ENCODE measurements around the gene ITGA5. TPM values are rescaled to one million over a fixed set of nuclear protein-coding genes. Genes with fewer than 3 reads are reported as not detected.

Gene ITGA5
- total RNA-seq, 1 donor: 401 TPM

- DNase-seq (ENCODE audit: insufficient read length, low spot score, missing footprints): no peak
- Histone ChIP-seq H3K27ac (ENCODE audit: low read depth, low read length) (no peak overlapping the region), H3K4me1 (ENCODE audit: insufficient read depth, low read length) (peaks cover 78% of the 10 kb centered on the region), H3K36me3 (ENCODE audit: insufficient read depth, low read length) (no peaks in the 10 kb centered on the region), H4K20me1 (ENCODE audit: insufficient read depth, low read length) (no peaks in the 10 kb centered on the region), H3K9me3 (ENCODE audit: low read depth, low read length) (no peaks in the 10 kb centered on the region), H3K27me3 (ENCODE audit: insufficient read depth, low read length) (no peaks in the 10 kb centered on the region), H3K4me3 (ENCODE audit: insufficient read depth, low read length) (no peak overlapping the region), H3K79me2 (ENCODE audit: insufficient read depth, low read length) (peaks cover 7% of the 10 kb centered on the region), H3K4me2 (ENCODE audit: insufficient read depth, low read length) (no peak overlapping the region), H2AFZ (ENCODE audit: low read length) (no peak overlapping the region)
- TF ChIP-seq, protein P1, sequence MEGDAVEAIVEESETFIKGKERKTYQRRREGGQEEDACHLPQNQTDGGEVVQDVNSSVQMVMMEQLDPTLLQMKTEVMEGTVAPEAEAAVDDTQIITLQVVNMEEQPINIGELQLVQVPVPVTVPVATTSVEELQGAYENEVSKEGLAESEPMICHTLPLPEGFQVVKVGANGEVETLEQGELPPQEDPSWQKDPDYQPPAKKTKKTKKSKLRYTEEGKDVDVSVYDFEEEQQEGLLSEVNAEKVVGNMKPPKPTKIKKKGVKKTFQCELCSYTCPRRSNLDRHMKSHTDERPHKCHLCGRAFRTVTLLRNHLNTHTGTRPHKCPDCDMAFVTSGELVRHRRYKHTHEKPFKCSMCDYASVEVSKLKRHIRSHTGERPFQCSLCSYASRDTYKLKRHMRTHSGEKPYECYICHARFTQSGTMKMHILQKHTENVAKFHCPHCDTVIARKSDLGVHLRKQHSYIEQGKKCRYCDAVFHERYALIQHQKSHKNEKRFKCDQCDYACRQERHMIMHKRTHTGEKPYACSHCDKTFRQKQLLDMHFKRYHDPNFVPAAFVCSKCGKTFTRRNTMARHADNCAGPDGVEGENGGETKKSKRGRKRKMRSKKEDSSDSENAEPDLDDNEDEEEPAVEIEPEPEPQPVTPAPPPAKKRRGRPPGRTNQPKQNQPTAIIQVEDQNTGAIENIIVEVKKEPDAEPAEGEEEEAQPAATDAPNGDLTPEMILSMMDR (IDR thresholded peaks at IDR 0.05; ENCODE audit: extremely low read depth, low read depth, low read length): no peak
Measured at GRCh38 chr12:54424224-54424623, 5.2 kb upstream of the ITGA5 start.

GRCh38 chr12:54423816-54424150 is 4.7 kb upstream of the ITGA5 start:
- no peak overlapping the region for H2AFZ ChIP-seq (ENCODE audit: low read length)
- H3K79me2 ChIP-seq (ENCODE audit: insufficient read depth, low read length): peaks cover 11% of the 10 kb centered on the region
- H3K36me3 ChIP-seq (ENCODE audit: insufficient read depth, low read length): no peaks in the 10 kb centered on the region
- H3K27me3 ChIP-seq (ENCODE audit: insufficient read depth, low read length): no peaks in the 10 kb centered on the region
- peaks cover 74% of the 10 kb centered on the region for H3K4me1 ChIP-seq (ENCODE audit: insufficient read depth, low read length)
- peak overlapping the region; percentile 63 for H3K27ac ChIP-seq (ENCODE audit: low read depth, low read length)
- H3K9me3 ChIP-seq (ENCODE audit: low read depth, low read length): no peaks in the 10 kb centered on the region
- TF ChIP-seq, protein P1 (IDR thresholded peaks at IDR 0.05; ENCODE audit: extremely low read depth, low read depth, low read length): no peak
- no peak overlapping the region for H3K4me2 ChIP-seq (ENCODE audit: insufficient read depth, low read length)
- DNase-seq (ENCODE audit: insufficient read length, low spot score, missing footprints): no peak
- H3K4me3 ChIP-seq (ENCODE audit: insufficient read depth, low read length): no peak overlapping the region
- no peaks in the 10 kb centered on the region for H4K20me1 ChIP-seq (ENCODE audit: insufficient read depth, low read length)

GRCh38 chr12:54421879-54422250 is 2.8 kb upstream of the ITGA5 start:
- Histone ChIP-seq H2AFZ (ENCODE audit: low read length) (no peak overlapping the region), H3K36me3 (ENCODE audit: insufficient read depth, low read length) (no peaks in the 10 kb centered on the region), H3K27me3 (ENCODE audit: insufficient read depth, low read length) (no peaks in the 10 kb centered on the region), H4K20me1 (ENCODE audit: insufficient read depth, low read length) (peaks cover 4% of the 10 kb centered on the region), H3K4me3 (ENCODE audit: insufficient read depth, low read length) (no peak overlapping the region), H3K4me1 (ENCODE audit: insufficient read depth, low read length) (peaks cover 60% of the 10 kb centered on the region), H3K79me2 (ENCODE audit: insufficient read depth, low read length) (peaks cover 31% of the 10 kb centered on the region), H3K9me3 (ENCODE audit: low read depth, low read length) (no peaks in the 10 kb centered on the region), H3K27ac (ENCODE audit: low read depth, low read length) (peak overlapping the region; percentile 90), H3K4me2 (ENCODE audit: insufficient read depth, low read length) (no peak overlapping the region)
- TF ChIP-seq, protein P1 (IDR thresholded peaks at IDR 0.05; ENCODE audit: extremely low read depth, low read depth, low read length): no peak
- DNase-seq (ENCODE audit: insufficient read length, low spot score, missing footprints): peak; percentile 26

DNA sequence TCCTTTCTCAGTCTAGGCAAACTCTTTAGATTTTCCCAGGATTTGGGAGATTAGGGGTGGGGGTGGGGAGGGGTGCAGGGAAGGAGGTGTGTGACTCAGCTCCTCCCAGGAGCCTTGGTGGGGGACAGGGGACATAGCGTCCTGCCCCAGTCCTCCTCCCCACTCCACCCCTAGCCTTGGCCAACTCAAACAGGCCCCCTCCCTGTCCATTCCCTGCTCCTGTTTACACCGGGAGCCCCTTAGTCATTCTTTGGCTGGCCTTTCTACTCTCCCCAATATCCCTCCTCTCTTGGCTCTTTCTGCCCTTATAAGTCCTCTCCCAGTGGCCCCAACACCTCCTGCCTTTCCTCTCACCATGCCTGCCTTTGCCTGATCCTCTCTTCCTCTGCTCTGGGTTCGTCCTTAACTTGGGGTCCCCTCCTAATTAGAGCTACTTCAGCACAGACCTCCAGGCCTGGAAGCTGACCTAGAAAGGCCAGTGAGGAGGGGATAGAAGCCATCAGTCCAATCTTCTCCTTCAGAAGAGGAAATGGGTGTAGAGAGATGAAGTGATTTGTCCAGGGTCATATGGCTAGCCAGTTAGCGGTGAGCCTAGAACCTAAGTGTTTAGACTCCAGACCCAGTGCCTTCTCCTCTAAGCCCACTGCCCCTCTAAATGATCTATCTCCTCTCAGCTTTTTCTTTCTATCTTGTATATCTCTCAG is 2.3 kb upstream of the ITGA5 start:
- H2AFZ ChIP-seq (ENCODE audit: low read length): peak overlapping the region; percentile 52

More for the DNA sequence above, 2.3 kb upstream of the ITGA5 start:
- no peaks in the 10 kb centered on the region for H3K27me3 ChIP-seq (ENCODE audit: insufficient read depth, low read length)
- peak; percentile 94 for DNase-seq (ENCODE audit: insufficient read length, low spot score, missing footprints)
- H3K27ac ChIP-seq (ENCODE audit: low read depth, low read length): peak overlapping the region; percentile 90
- H3K4me3 ChIP-seq (ENCODE audit: insufficient read depth, low read length): no peak overlapping the region
- no peaks in the 10 kb centered on the region for H3K9me3 ChIP-seq (ENCODE audit: low read depth, low read length)
- TF ChIP-seq, protein P1 (IDR thresholded peaks at IDR 0.05; ENCODE audit: extremely low read depth, low read depth, low read length): no peak
- H3K4me2 ChIP-seq (ENCODE audit: insufficient read depth, low read length): peak overlapping the region; percentile 85
- no peaks in the 10 kb centered on the region for H3K36me3 ChIP-seq (ENCODE audit: insufficient read depth, low read length)
- H3K4me1 ChIP-seq (ENCODE audit: insufficient read depth, low read length): peaks cover 64% of the 10 kb centered on the region
- H4K20me1 ChIP-seq (ENCODE audit: insufficient read depth, low read length): peaks cover 9% of the 10 kb centered on the region
- H3K79me2 ChIP-seq (ENCODE audit: insufficient read depth, low read length): peaks cover 36% of the 10 kb centered on the region
